NCI-H2081 (cell line): ENCODE data around the gene MAP4K3.
"Not testable (repeated sequence)": the region's sequence is repeated elsewhere in the genome, so short reads cannot be mapped to it uniquely, and the experiment has no call there.

ENCODE experiments used
- DNase-seq, 2 experiments: peaks; one replicate each; lab custom pipeline; 2025; lab: John Stamatoyannopoulos, UW

MAP4K3 gene

DNA sequence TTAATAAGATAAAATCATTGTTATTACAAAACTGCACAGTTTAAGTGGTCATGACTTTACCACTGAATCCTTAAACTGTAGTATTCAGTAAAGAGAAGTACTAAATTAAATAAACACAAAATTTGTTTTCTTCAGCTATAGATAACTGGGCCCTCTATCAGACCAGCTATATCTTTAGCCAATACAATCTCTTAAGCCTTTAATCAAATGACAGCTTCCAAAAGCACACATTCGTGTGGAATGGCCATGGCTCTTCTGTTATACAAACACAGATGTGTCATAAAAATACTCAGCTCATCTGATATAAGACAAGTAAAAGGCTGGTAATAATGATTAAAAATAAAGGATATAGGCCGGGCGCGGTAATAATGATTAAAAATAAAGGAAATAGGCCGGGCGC is 135.7 kb downstream of the MAP4K3 start:
- no peak for DNase-seq

DNA sequence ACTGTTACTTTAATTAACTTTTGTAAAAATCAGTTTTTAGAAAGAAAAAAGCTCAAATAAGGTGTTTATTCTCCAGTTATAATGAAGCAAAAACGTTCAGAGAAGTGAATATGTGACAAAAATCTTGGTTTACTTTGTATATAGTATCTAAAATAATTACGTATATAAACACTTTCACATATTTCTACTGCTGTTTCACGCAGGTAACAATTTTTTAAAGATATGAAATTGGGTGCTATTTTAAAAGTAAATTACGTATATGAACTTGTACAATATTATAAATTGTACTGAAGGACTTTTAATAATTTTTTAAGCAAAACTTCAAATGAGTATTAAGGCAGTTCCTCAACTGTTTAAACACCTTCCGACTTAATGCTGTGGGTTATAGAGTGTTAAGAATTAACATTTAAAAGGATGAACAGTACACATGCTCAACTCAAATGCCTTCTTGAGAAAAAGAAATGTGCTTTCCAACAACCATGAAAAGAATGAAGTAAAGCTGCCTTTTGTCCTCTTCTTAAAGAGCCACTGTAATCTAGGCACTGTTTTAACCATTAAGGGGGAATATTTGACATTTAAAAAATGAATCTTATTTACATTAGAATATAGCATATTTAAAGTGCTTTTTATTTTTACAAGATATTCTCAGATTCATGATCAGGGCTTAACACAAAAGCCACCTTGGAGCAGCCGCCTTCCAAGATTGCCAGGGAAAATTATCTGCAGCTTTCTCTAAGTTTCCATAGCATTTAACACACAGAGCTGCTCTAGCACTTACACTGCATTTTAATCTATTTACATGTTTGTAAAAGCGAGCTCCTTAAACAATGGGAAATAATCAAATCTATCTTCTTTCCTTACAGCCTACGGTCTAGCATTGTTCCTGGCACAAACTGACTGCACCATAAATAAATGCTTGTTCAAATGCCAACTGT is 136.8 kb downstream of the MAP4K3 start:
- peak in 1 of 2 experiments; percentile 37 for DNase-seq

DNA sequence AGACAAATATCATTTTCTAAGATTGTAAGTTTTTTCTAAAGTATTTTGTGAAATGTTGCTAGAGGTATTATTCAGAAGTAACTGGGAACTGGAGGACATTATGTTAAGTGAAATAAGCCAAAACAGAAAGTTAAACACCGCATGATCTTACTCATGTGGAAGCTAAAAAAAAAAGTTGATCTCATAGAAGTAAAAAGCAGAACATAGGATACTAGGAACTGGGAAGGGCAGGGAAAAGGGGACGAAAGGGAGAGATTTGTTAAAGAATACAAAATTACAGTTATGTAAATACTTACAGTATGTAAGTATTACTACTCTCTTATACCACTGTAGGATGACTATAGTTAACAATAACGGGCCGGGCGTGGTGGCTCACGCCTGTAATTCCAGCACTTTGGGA is 146.7 kb downstream of the MAP4K3 start:
- no peak for DNase-seq

DNA sequence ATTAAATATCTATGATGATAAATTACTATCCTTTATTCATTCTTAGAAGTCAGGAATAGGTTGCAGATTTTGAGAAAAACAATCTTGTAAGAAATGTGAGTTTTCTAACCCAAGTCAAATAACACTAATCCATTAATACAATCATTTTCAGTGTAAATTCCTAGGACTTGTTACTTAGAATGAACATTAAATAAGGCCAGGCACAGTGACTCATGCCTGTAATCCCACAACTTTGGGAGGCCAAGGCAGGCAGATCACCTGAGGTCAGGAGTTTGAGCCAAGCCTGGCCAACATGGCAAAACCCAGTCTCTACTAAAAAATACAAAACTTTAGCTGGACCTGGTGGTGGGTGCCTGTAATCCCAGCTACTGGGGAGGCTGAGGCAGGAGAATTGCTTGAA is 147.5 kb downstream of the MAP4K3 start:
- no peak for DNase-seq

DNA sequence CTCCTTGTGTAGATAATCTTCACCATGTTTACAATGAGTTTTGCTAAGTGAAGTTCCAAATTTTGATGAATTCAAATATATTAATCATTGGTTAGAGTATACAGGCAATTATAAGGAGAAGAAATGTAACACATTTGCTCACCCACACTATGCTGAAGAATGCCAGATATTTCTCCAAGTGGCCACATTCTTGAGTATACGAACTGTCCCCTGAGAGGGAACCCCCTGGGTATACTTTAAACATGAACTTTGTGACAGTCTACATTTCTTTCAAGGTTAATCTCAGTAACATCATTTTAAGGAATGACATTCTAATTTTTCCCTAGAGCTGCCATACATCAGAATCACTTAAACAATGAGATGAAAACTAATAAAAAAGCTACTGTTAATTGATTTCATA is 153.5 kb downstream of the MAP4K3 start:
- no peak for DNase-seq

DNA sequence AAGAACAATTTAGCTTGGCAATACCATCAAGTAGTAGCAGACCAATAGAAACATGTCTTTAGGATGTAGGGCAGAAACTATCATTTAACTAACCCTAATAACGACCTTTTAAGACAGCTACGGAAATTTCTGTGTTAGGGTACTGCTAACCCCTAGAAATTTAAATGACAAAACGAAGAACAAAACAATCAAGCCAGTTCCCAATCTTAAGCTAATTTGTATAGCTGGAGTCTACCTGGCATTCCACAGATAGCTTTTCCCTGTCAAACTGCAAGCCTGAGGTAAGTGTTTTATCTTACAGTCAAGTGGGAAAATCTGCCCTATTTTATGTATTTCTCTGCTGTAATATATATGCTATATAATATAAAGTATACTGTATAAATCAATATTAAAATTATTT is 155.7 kb downstream of the MAP4K3 start:
- DNase-seq = no peak

DNA sequence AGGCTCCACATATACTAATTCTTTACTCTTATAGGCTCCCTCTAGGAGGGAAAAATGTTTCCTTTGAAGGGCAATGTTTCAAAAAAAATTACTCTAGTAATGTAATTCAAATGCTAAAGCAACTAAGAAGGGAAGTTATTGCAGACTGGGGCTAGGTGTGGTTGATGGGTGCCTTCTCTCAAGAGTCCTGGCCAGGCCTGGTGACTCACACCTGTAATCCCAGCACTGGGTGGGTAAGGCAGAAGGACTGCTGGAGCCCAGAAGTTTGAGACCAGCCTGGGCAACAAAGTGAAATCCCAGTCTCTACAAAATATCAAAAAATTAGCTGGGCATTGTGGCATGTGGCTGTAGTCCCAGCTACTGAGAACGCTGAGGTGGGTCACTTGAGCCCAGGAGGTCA is 162.1 kb downstream of the MAP4K3 start:
- DNase-seq = no peak

DNA sequence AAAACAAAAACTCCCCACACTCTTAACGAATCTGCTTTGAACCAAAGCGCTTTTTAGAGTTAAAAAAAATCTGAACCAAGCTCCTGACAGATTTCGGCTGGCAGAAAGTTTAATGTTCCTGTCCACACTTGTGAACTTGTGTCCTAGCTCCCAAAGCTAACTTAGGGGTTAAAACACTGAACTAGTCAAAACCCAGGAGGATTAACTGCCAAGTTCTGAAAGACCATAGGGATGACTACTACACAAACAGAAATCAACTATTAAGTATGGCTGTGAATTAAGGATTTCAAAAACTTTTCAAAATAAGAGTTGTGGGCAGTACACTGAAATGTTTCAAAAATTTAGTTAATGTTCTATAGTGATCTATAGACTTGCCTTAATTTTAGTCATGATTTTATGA is 167.1 kb downstream of the MAP4K3 start:
- DNase-seq = no peak

DNA sequence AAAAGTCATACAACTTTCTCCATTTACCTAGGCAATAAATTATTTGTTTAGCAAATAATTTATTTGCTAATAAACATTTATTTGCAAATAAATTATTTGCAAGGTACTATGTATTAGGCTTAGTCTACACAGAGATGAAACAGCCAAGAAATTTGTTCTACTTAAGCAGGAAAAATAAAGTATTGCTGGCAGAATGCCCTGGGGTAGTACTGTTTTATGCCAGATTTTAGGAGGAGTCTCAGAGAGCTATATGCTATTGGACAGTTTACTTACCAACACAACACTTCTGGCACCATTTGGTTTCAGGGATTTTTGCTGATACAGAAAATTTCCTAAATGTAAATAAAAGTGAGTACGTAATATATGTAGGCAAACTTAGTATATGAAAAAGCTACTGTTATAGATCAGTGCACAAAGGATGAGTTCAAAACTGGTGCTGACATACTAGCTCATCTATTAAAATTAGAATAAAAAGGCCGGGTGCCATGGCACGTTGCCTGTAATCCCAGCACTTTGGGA is 170.1 kb downstream of the MAP4K3 start:
- no peak for DNase-seq

DNA sequence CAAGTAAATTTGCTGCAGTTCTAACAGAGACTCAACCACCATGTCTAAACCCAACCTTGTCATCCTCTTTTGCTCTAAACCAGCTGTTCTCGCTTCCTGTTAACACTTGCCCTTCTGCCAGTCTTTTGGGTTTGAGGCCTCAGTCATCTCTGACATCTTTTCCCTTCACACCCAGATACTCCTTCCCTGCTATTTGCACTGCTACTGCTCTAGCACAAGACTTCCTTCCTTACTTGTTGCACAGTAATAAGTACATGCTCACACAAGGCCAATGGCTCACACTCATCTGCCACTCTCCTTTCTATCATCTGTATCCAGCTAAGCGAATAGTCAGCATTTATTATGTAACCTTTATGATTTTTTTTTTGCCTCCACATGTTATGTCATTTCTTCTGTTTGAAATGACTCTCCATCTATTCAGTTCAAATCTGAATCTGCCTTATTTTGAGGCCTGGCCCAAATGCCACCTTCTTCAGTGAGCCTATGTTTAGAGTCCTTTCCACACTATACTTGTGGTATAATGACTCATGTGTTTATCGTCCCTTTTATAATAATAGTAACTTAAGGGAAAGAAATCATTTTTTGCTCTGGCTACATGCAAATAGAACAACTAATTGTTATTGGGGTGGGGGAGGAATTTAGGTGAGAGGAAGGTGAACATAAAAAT is 170.8 kb downstream of the MAP4K3 start:
- DNase-seq = no peak

DNA sequence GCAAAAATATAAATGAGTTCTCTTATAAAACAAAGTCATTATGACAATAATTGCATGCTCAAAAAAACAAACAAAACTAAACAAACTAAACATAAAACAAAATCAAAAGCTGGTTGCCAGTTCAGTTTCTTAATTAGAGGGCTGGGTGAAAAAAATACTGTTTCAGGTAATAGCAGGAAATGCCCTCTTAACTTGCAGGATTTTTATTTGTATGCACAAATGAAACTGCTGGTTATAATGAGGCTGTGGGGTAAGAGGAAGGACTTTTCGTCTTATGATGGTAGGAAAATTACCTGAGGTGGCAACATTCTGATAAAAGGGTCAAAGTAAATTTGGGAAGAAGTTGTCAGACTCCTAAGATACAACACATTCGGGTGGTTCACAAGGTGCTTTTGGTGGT is 171.8 kb downstream of the MAP4K3 start:
- DNase-seq = peak; percentile 34 to 81

DNA sequence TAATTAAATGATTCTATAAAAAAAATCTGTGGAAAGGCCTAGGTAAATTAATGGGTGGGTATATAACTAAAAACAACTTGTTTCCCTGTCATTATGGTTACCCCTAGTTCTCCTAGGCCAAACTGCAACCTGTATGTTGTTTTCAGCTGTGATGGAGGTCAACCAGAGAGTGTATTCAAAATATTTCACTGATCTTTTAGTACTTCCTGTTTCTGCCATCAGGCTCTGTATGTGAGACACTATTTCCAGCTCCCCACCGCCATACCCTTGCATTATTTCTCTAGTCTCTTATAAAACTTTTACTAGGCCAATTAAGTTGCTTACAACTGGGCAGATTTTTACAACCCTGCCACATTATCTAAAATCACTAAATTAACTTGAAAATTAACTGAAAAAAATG is 172.4 kb downstream of the MAP4K3 start:
- DNase-seq = no peak

DNA sequence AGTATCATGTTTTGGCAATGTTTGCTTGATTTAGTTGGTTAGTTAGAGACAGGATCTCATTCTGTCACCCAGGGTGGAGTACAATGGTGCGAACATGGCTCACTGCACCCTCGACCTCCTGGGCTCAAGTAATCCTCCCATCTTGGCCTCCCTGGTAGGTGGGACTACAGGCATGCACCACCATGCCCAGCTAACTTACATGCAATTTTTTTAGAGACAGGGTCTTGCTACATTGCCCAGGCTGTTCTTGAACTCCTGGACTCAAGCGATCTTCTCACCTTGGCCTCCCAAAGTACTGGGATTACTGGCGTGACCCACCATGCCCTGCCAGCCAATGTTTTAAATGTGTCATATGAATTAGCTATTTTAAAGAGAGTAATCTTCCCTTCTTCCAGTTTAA is 177.0 kb downstream of the MAP4K3 start:
- no peak for DNase-seq

DNA sequence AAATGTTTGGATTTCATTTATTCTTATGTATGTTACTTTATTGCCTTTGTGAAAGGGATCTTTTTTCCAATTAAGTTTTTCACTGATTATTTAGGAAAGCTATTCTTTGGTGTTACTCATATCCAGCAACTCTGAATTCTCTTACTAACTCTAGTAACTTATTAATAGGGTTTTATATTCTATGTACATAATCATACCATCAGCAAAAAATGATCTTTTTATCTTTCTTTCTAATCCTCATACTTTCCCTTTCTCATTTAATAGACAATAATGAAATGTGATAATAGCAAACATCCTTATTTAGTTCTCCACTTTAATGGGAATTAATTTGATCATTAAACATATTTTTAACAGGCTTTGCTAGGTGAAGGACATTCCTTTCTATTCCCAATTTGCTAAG is 181.0 kb downstream of the MAP4K3 start:
- no peak for DNase-seq

DNA sequence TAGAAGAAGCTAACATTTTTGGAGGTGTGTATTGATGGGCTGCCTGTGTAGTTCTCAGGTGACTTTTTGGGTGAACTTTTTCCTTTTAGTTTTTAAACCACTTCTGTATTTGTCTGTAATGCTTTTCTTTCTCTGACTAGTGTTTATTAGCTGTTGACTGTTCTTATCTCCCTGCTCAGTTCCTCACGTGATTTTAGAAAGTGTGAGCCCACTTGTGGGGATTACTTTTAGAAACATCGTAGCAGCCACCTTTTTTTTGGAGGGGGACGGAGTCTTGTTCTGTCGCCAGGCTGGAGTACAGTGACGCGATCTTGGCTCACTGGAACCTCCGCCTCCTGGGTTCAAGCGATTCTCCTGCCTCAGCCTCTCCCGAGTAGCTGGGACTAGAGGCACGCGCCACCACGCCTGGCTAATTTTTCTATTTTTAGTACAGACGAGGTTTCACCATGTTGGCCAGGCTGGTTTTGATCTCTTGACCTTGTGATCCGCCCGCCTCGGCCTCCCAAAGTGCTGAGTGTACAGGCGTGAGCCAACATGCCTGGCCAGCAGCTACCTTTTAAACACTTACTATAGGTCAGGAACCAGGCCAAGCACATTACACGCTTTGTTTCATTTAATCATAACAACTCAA is 184.1 kb downstream of the MAP4K3 start:
- DNase-seq = no peak

DNA sequence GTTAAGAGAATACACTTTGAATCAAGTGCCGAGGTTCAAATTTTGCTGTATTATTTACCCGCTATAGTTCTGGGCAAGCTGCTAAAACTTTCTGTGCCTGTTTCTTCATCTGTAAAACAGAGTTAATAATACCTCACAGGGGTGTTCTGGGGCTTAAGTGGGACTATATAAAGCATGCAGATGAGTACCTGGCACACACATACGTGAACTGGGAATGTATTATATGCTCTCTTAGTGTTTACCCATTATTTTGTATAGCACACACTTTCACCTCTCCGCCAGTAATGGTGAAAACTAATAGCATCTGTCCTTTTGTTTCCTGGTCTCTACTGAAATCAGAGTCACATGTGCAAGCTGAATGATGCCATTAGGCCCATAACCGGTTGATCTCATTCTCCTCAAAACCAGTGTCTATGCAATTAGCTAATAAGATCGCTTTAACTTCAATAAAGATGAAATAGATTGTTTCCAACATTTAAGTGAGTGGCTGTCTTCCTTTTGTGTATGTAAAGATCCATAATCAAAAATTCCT is 189.5 kb downstream of the MAP4K3 start:
- DNase-seq = peak; percentile 34 to 89

DNA sequence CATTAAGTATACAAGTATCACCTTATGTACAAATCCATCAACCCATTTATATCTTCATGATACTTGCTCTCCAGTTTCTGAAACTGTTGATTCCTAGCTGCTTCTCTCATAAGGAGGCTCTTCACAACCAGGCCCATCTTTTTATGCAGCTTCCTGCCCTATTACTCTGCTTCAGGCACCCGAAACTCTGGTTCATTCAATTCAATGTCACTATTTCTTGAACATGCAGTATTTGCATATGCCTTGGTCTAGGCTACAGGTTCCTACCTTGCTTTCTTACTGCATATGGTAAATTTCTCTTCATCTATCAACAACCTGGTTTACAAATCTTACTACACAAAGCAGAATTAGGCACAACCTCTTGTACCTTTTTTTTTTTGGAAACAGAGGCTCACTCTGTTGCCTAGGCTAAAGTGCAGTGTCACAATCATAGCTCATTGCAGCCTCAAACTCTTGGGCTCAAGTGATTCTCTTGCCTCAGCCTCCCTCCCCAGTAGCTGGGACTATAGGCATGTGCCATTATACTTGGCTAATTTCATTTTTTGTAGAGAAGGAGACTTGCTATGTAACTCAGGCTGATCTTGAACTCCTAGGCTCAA is 190.6 kb downstream of the MAP4K3 start:
- no peak for DNase-seq

DNA sequence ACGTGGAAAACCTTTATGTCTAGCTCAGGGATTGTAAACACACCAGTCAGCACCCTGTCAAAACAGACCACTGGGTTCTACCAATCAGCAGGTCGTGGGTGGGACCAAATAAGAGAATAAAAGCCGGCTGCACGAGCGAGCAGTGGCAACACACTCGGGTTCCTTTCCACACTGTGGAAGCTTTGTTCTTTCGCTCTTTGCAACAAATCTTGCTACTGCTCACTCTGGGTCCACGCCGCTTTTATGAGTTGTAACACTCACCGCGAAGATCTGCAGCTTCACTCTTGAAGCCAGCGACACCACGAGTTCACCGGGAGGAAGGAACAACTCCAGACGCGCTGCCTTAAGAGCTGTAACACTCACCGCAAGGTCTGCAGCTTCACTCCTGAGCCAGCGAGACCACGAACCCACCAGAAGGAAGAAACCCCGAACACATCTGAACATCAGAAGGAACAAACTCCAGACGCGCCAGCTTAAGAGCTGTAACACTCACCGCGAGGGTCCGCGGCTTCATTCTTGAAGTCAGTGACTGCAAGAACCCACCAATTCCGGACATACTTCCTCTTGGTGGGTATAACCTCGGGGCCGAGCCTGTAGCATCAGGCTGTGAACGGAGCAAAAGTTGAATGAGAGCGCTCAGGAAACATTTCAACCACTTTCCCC is 192.0 kb downstream of the MAP4K3 start:
- DNase-seq = not testable (repeated sequence)

DNA sequence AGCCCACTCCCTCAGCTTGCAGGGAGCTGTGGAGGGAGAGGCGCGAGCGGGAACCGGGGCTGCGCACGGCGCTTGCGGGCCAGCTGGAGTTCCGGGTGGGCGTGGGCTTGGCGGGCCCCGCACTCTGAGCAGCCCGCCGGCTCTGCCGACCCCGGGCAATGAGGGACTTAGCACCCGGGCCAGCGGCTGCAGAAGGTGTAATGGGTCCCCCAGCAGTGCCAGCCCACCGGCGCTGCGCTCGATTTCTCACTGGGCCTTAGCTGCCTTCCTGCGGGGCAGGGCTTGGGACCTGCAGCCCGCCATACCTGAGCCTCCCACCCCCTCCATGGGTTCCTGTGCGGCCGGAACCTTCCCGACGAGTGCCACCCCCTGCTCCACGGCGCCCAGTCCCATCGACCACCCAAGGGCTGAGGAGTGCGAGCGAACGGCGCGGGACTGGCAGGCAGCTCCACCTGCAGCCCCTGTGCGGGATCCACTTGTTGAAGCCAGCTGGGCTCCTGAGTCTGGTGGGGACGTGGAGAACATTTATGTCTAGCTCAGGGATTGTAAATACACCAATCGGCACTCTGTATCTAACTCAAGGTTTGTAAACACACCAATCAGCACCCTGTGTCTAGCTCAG is 192.7 kb downstream of the MAP4K3 start:
- DNase-seq = not testable (repeated sequence)

DNA sequence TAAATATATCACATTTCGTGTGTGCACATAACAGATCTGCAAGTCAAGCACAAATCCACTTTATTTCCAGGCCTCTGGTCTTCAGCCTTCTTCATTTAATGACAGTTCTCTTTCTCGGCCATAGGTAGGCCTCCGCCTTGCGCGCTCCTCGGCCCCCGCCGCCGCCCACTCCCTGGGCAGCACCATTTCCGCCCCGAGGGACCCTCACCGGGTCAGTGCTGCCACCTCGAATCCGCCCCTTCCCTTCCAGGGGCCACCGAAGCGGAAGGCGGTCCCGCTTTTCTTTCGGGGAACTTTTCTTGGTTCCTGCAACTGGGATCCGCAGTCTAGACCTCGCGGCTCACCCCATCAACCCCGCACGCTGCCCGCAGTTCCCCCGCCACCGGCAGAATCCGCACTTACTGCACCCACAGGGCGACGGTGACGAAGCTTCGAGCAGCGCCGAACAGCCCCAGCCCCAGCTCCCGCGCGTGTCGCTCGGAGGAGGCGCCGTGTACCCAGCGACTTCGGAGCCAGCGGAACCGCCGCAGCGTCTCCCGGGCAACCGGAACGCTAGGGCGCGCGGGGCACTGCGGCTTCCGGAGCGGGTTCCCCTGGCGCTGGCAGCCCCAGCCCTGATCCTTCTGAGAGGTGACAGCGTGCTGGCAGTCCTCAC is 193.5 kb downstream of the MAP4K3 start, which contains the start of gene CDKL4:
CDKL4 (minus strand) TSS at position 502 of the 655 bp plus-strand sequence.
- DNase-seq = no peak
